NCI-H187 treated with DMSO at 0.1 percent for 48 hours (cell line): ENCODE data around the gene MAPKAP1.
A peak's percentile ranks its signal among the peaks of the same experiment; 100 is the strongest.

Experiments
- DNase-seq: peaks from one replicate; lab custom pipeline; 2025; lab: John Stamatoyannopoulos, UW

MAPKAP1 gene

DNA sequence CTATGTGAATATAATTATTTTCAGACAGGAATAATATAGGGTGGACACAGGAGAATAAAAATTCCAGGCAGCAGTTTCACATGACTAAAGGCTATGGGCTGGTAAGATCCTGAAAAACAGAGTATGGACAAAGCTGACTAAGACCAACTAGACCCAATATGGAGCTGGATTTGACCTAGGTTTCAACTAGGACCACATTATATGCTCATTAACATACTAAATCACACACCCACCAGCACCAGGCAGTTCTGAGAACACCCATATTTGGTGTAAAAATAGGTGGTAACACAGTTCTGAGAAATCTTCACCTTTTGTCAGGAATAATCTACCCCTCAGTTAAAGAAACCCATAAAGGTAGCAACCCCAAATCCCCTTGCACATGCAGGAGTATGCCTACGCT, 64.7 kb downstream of the MAPKAP1 start:
- no peak for DNase-seq

DNA sequence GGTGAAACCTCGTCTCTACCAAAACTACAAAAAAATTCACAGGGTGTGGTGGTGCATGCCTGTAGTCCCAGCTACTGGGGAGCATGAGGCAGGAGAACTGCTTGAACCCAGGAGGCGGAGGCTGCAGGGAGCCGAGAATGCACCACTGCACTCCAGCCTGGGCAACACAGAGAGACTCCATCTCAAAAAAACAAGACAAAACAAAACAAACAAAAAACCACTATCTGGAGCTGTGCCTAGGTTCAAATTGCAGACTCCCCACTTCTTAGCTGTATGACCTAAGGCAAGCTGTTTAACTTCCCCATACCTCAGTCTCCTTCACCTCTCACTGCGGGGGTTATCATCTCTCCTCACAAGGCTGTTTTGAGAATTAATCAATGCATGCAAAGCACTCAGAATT, 68.0 kb downstream of the MAPKAP1 start:
- no peak for DNase-seq

DNA sequence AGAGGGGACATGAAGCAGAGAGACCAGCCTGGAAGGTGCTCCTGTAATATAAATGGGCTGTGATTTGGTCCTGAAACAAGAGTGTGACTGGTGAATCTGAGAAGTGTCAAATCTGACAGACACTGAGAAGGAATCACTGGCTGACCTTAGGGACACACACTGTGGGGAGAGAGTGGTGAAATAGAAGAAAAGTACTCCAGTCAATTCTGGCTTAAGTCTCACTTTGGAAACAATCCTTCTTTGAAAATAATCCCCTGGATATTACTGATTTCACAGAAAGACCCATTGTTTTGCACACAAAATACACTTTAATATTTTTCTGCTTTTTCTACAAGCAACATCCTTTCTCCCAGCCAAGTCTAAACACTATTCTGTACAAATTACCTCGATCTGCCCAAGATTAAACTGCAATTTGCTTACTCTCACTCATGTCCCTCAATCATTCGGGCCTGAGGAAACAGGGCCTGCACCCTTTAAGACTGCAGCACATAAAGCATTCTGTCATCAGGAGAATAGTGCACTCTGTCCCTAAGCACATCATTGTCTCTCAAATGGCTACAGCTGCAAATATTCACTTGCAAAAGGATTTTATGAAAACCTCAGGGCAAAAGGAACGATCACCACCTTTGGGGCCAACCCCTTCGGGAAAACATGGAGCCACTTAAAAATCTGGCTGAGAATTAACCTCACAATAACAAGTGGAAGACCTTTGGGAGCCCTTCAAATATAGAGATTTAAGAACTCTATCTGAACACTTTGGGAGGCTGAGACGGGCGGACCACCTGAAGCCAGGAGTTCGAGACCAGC, 68.6 kb downstream of the MAPKAP1 start:
- DNase-seq: no peak

DNA sequence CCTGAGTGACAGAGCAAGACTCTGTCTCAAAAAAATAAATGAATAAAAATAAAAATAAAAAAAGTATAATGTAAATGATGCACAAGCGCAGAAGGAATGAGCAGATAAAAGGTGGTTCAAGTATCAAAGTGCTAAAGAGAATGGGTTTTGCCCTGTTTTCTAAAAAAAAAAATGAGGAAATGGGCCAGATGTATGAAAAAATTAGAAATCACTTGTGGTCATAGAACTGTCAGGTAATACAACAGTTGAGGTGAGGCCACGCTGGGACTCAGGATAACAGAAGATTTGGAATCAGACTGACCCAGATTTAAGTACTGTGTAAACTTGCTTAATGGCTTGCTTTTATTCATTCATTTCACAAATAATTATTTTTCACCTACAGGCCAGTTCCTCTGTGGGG, 69.8 kb downstream of the MAPKAP1 start:
- no peak for DNase-seq

DNA sequence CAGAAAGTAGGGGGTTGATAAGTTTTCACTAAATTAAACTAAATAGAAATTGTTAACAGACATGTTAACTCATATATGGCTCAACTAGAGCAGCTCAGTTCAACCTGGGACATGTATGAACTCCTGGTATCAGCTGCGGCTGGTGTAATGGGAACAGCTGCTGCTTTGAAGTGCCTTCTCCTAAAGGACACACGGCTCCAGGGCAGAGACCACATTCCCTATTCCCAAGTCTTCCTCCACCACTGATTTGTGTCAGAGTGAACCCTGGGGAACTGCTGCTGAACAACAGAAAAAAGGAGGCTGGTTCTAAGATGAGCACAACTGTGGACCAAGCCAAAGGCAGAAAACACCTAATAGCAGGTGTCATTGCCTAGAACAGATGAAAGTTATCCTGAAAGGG, 71.1 kb downstream of the MAPKAP1 start:
- peak; percentile 7 for DNase-seq

DNA sequence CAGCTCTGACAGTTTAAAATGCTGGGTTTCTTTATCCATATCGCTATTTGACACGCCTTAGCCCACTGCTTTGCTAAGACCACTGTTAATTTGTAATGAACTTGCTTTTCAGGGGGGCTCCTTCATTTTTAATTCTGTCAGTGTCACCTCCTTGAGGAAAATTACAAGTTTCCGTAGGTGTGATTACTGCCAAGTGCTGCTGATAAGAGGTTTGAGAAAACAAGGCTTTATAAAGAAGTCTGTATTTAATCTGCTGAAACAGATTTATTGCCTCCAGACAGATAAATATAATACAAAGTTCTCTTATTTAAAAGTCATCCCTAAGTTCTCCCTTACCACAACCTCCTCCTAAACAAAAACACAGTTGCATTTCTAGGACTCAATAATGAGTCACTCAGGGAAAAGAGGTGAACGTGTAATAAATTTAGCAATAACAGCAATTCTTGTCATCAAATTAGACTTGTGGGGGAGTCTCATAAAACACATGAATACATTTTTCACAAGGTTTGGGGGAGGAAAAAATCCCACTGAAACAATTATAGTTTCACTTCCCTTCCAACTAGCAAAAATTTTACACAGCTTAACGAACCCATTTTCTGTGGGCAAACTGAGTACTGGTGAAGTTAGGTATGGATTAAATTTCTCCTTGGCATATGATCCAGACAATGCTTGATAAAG, 72.8 kb downstream of the MAPKAP1 start:
- no peak for DNase-seq

DNA sequence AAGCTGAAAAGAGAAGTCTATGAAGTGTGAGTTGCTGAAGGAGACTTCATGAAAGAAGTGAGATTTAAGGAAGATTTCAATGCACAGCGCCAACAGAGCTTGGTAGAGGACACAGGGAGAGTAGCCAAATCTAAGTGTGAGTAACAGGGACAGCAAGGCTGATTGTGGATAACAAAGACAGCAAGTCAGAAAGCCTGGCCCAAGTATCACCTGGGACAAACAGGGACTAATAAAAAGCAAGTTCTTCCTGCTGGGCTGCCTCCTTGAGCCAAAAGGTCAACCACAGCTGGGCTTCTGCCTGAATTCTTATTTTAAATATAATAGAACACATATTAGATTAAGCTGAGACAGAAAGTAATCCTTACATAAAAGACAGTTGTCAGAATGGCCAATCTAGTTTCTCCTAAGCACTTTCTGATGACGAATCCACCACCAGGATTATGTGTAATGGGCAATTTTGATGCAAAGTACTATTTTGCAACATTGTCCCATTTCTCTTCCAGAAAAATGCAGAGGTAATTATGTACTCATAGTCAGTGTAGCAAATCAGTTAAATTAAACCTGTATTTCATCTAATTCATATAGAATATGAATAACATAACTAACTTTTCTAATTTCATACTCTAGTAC, 73.8 kb downstream of the MAPKAP1 start:
- no peak for DNase-seq

DNA sequence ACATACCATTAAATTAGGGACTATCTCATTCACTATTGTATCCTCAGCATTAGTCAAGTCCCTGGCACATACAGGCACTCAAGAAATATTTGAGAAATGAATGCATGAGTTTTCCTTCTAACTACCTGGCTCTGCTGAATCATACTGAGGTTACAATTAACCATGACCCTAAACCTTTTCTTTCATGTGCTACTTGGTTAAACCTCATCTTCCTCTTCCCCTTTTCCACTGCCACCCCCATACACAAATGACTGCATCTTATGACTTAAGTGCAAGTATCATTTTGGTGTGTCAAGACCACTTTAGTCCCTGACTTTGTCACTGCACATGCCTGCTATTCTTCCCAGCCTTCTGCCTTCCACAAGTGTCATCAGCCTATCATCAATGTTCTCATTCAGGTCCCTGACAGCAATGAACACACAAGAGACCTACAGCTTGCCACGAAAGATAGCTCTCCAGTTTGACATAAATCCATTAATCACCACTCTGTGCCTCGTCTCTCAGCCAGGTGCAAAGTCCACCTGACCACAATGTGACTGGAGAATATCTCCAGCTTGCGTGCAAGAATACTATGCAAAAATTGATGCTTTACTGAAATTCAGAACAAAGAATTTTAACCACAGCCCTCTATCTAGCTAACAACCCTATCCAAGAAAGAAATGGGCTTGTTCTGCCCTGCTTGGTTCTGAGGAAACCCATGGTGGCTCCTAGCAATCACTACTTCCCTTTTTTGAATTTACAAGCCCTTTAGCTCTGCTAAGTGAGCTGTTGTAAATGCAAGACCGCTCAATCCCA, 74.5 kb downstream of the MAPKAP1 start:
- DNase-seq: peak; percentile 86

DNA sequence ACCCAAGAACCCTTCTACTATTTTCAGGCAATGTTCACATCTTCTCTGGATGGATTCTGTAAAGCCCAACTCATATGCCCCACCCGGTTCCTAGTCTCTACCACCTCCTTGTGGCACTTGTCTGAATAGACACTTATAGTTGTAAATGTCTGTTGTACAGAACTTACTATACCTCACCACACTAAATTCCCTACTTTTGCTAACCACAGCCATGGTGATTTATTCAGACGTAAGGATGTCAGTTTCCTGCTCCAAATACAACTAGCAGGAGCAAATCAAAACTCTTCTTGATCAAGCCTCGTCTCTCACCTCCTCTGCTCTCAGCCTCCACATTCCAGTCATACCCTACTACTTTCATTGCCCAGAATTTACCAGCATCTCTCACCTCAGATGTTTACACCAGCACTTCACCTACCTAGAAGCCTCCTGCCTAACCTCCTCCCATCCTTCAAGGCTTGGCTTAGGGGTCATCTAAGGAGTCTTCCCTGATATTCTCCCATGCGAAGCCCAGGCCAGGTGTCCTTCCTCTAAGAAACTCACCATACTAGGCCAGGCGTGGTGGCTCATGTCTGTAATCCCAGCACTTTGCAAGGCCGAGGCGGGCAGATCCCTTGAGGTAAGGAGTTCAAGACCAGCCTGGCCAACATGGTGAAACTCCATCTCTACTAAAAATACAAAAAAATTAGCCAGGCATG, 75.5 kb downstream of the MAPKAP1 start:
- DNase-seq: no peak

DNA sequence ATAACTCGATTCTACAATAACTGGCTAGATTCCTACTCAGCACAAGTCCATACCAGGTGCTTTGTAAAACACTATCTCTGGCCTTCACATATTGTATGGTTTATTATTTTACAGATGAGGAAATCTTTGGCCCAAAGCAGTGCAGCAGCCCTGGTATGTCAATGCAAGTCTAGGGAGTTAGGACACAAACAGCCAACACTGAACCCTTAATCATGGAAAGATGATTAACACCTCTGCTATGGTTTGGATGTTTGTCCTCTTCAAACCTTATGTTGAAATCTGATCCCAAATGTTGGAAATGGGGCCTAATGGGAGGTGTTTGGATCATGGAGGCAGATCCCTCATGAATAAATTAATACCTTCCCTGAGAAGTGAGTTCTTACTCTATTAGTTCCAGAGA, 76.6 kb downstream of the MAPKAP1 start:
- DNase-seq: no peak

DNA sequence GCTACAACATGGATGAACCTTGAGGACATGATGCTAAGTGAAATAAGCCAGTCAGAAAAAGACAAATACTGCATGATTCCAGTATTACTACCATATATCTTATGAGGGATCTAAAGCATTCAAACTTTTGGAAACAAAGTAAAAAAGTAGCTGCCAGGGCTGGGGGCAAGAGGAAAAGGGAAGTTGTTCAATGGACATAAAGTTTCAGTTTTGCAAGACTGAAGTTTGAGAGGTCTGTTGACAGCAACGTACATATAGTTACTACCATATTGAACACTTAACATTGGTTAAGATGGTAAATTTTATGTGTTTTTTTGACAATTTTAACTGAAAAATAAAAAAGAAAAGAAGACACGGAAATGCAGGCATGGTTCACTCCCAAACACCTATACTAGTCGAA, 77.6 kb downstream of the MAPKAP1 start:
- no peak for DNase-seq

DNA sequence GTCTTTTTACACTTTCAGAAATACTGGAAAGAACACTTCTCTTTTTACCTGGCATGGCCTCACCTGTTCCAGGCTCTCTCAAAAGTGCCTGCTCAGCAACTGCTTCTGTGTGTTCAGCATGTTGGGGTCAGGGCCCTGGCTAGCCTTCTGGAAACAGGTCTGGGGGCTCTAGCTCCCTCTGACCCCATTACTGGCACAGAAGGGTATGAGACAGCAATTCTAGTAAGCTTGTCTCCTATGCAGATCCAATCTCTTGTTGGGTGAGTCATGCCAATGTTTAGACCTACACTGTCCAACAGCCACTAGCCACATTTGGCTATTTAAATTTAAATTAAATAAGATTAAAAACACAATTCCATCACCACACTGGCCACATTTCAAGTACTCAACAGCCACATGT, 80.8 kb downstream of the MAPKAP1 start:
- no peak for DNase-seq

DNA sequence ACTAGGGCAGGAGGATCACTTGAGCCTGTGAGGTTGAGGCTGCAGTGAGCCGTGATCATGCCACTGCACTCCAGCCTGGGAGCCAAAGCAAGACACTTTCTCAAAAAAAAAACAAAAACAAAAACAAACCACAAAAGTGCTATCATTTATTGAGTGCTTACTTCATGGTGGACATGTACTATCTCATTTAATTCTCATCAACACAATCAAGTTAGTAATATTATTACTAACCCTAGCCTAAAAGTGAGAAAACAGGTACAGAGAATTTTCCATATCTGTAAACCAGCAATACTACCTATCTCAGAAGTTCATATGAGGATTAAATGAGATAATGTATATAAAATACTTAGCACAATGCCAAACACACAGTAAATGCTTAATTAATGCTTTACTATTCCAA, 85.8 kb downstream of the MAPKAP1 start:
- DNase-seq: no peak

DNA sequence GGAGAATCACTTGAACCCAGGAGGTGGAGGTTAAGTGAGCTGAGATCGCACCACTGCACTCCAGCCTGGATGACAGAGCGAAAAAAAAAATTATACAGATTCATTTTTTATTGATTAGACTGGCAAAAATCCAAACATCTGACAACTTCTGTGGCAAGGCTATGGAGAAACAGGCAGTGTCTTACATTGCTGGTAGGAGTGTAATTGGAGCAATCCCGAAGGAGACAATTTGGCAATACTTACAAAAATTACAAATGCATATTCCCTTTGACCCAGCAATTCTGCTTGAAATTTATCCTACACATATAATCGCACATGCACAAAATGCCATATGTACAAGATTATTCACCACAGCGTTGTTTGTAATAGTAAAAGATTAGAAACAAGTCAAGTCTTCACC, 86.8 kb downstream of the MAPKAP1 start:
- DNase-seq: no peak

DNA sequence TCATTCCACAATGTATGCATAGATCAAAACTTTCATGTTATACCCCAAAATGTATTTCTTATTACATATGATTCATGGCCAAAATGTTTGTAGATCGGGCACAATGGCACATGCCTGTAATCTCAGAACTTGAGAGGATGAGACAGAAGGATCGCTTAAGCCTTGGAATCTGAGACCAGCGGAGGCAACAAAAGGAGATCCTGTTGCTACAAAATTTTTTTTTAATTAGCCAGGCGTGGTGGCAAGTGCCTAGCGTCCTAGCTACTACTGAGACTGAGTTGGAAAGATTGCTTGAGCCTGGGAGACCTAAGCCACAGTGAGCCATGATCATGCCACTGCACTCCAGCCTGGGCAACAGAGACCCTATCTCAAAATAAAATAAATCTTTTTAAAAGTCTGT, 89.9 kb downstream of the MAPKAP1 start:
- DNase-seq: no peak

DNA sequence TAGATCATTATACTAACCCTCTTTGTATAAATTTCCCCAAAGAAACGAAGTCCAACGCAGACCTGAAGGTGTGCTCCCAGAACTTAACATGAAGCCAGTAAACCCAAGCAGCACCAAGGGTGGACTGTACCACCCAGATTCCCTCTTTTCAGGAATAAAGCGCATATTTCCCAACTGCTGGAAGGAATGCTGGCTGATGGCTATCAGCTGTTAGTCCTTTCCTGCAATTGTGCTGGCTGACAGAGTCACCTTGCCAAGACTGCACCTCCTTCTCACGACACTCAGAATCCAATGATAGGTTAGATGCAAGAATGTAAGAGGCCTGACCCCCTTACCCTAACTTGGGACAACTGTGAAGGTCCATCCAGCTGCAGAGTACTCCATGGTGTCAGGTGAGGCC, 93.9 kb downstream of the MAPKAP1 start:
- no peak for DNase-seq

DNA sequence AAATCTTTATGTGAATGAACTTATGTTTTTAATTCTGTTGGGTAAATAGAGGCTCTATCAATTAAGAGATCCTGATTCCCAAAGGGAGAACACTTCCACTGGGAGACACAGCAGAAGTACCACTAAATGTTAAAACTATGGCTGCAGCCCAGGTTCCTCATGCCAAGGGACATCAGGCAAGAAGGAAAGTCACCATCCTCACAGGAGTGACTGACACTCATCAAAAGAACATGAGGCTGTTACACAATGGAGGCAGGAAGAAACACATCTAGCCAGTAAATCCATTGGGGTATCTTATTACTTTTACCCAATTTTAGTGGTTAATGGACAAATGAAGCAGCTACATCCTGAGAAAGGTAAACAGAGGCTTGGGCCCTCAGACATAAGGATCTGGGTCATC, 94.4 kb downstream of the MAPKAP1 start:
- no peak for DNase-seq

DNA sequence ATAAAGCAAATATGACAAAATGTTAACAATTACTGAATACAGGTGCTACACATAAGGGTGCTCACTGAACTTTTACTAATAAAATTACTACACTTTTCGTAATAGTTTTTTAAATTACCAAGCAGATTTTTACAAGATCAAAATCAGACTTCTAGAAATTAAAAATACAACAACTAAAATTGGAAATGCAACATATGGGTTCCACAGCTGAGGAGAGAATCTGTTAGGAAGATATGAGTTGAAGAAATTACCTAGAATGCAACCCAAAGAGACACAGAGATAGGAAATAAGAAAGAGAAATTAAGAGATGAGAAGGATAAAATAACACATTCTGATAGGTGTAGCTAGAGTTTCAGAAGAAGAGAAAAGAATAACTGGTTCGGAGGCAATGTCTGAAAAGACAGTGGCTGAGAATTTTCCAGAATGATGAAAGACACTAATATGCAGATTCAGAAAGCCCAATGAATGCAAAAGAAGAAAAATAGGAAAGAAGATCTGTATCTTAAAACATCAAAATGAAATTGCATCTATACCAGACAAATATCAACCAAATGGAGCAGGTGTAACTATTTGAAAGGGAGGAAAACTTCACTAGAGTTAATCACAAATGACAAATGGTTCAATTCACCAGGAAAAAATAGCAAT, 95.8 kb downstream of the MAPKAP1 start:
- no peak for DNase-seq

DNA sequence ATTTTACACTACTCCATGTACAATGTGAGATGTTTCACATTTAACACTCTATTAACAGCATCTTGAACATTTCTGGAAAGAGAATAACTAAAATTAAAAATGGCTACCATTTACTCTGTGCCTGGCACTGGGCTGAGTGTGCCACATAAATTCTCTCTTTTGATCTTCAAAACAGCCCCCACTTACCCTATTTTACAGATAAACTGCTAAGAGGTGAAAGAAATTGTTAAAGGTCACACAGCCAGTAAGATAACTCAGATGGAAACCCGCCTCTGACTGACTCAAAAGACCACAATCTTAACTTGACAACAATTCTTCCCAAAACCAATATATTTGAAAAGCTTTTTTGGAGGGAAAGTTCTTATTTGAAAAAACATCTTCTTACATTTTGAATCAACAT, 97.3 kb downstream of the MAPKAP1 start:
- DNase-seq: no peak

DNA sequence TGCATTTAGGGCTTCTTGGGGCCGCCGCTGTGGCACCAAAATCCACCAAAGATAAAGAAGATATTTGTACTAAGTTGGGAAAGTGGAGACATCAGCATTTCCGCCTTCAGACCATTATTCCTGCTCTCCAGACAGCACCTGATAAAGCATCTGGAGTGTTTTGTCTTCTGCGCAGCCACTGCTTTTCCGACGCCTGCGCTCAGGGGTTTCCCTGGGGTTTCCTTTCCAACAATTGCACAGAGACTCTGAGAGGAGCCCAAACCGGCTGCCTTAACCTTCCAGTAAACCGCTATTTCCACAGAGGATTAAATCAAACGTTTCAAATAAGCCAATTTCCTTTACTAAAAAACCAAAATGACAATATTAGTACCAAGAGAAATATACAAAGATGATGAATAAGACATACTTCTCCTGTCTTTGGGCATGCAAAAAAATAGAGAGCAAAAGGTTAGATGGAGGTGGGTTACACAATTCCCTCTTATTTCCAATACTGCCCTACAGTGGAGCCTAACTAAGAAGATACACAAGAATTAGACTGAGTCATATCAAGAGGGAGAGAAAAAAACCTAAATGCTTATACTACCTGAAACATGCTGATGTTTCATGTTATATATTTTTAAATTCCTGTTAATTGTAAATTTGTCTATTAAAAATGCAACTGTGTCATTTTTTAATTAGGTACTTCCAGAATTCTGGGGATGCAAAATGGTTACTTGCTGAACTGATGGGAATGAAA, 98.4 kb downstream of the MAPKAP1 start:
- DNase-seq: no peak

DNA sequence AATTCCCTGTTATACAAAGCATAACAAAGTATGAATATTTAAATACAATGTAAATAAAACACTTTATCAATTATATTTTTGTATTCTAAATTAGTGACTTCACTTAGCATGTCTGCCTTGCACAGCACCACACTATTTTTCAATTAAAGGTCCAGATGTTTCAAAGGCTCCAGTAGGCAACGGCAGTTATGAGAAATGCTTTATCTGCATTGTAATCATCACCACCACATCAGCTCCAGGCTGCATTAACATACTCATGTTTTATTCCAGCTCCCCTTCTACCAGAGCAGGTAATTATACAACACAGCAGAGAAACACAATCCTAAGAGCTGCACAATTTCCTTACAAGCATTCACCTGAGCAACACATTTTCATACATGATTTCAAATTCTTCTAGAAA, 102.8 kb downstream of the MAPKAP1 start:
- DNase-seq: no peak
